CD4-positive, alpha-beta T cell (primary cell): Measurements from ENCODE around the gene SH3BGRL2. TPM values are rescaled to one million over a fixed set of nuclear protein-coding genes. Genes with fewer than 3 reads are reported as not detected.

Experiments used
- ATAC-seq: fragments of 200-7000 bp; cut with Tn5 transposase; one replicate; pipeline ENCODE4 v1.10.0; 2022; ENCODE audit warnings: mild to moderate bottlenecking; ENCODE audit not compliant: poor library complexity
- CTCF ChIA-PET: fragments of 350-600 bp; sonication (Branson Sonifier 250); formaldehyde crosslinking; loops from one replicate; lab custom pipeline; 2021; ENCODE audit warnings: antibody characterized with exemption, inconsistent platforms; lab: Charles Lee
- POLR2A ChIA-PET: fragments of 350-600 bp; sonication (Branson Sonifier 250); formaldehyde crosslinking; loops from one replicate; lab custom pipeline; 2021; ENCODE audit warnings: antibody characterized with exemption, inconsistent platforms; lab: Charles Lee
- DNase-seq, 14 experiments: peaks; one replicate each; pipeline ENCODE4 v3.0.0-alpha.2; 2013 to 2020; ENCODE audit warnings: mixed read lengths in 2 of 14
- H3K27ac ChIP-seq, 2 donors: one replicate each; pipeline versions ENCODE4 v1.5.1 to v1.7.0; 2013; ENCODE audit warnings: low read length in 2 of 2, low read depth in 1 of 2, mild to moderate bottlenecking in 1 of 2
- H3K27me3 ChIP-seq, 2 experiments: 1 replicate in 1 of 2; 2 replicates in 1 of 2; pipeline versions ENCODE4 v1.6.1 to v1.7.0; 2013; ENCODE audit warnings: low read length in 2 of 2, control low read depth in 1 of 2, mild to moderate bottlenecking in 1 of 2, moderate library complexity in 1 of 2; ENCODE audit not compliant: insufficient read depth in 2 of 2, control insufficient read depth in 1 of 2
- H3K36me3 ChIP-seq: one replicate; pipeline ENCODE4 v1.6.1; 2013; ENCODE audit warnings: low read length, control low read depth; ENCODE audit not compliant: insufficient read depth
- H3K4me1 ChIP-seq: one replicate; pipeline ENCODE4 v1.6.1; 2013; ENCODE audit warnings: low read length, control low read depth; ENCODE audit not compliant: insufficient read depth
- H3K4me3 ChIP-seq: one replicate; pipeline ENCODE4 v1.5.1; 2013; ENCODE audit warnings: mild to moderate bottlenecking, low read length, moderate library complexity
- H3K9me3 ChIP-seq, 2 experiments: 1 replicate in 1 of 2; 2 replicates in 1 of 2; pipeline versions ENCODE4 v1.6.1 to v1.7.0; 2013; ENCODE audit warnings: low read length in 2 of 2, mild to moderate bottlenecking in 2 of 2, control low read depth in 1 of 2, moderate library complexity in 1 of 2; ENCODE audit not compliant: control insufficient read depth in 1 of 2, insufficient read depth in 1 of 2
- H3K27ac Mint-ChIP-seq: one replicate; pipeline ENCODE4 v1.8.0; 2020; ENCODE audit warnings: mixed read lengths
- H3K27me3 Mint-ChIP-seq: one replicate; pipeline ENCODE4 v1.8.0; 2021; ENCODE audit warnings: mixed read lengths
- H3K36me3 Mint-ChIP-seq: one replicate; pipeline ENCODE4 v1.8.0; 2021; ENCODE audit warnings: low read depth, mixed read lengths
- H3K4me1 Mint-ChIP-seq: one replicate; pipeline ENCODE4 v1.8.0; 2021; ENCODE audit warnings: low read depth, mixed read lengths
- H3K4me3 Mint-ChIP-seq: one replicate; pipeline ENCODE4 v1.8.0; 2020; ENCODE audit warnings: mild to moderate bottlenecking, mixed read lengths
- H3K9me3 Mint-ChIP-seq: one replicate; pipeline ENCODE4 v1.8.0; 2020; ENCODE audit warnings: mixed read lengths
- intact Hi-C, 2 experiments: fragments of 100-400 bp; cut with DNase I in 1 of 2; cut with micrococcal nuclease in 1 of 2; formaldehyde crosslinking; loops; one replicate each; pipeline versions ENCODE4 v1.15.1 to v1.9.0; 2023 to 2025; cut with DNase I, micrococcal nuclease
- total RNA-seq, 174 experiments: library from RNA in 2 of 174; stranded (reverse) in 2 of 174; gene quantifications; one replicate each; pipeline ENCODE4 v1.2.3 and lab custom pipeline; 2021 to 2026
- TF ChIP-seq, protein P1 (sequence below): fragments of 200-600 bp; IDR thresholded peaks from one replicate; pipeline ENCODE4 v1.8.0; 2022; ENCODE audit warnings: antibody characterized with exemption, mild to moderate bottlenecking

The SH3BGRL2 gene
- total RNA-seq, 2 experiments from 2014 or later = 0.25 to 0.38 TPM

DNA sequence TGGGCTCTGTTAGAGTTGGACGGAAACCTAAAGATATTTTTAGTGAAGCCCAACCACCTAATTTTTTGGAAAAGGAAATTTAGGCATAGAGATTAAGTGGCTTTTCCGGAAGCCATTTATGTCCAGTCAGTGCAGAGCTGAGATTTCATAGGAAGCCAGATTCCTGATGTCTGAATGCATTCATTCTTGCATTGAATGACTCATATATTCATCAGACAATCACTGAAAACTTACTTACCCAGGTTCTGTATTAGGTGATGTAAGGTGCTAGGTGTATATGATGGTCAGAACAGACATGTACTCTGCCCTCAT lies 4.1 kb downstream of the SH3BGRL2 start:
- intact Hi-C loops = no loop called here
- H3K4me1 ChIP-seq = peaks cover 11% of the 10 kb centered on the region
- Mint-ChIP-seq H3K4me3 (no peak overlapping the region), H3K4me1 (peaks cover 8% of the 10 kb centered on the region), H3K27ac (no peak overlapping the region), H3K36me3 (no peaks in the 10 kb centered on the region), H3K9me3 (no peaks in the 10 kb centered on the region), H3K27me3 (peaks cover 62% of the 10 kb centered on the region)
- no peaks in the 10 kb centered on the region for H3K36me3 ChIP-seq
- DNase-seq = no peak
- TF ChIP-seq, protein P1, sequence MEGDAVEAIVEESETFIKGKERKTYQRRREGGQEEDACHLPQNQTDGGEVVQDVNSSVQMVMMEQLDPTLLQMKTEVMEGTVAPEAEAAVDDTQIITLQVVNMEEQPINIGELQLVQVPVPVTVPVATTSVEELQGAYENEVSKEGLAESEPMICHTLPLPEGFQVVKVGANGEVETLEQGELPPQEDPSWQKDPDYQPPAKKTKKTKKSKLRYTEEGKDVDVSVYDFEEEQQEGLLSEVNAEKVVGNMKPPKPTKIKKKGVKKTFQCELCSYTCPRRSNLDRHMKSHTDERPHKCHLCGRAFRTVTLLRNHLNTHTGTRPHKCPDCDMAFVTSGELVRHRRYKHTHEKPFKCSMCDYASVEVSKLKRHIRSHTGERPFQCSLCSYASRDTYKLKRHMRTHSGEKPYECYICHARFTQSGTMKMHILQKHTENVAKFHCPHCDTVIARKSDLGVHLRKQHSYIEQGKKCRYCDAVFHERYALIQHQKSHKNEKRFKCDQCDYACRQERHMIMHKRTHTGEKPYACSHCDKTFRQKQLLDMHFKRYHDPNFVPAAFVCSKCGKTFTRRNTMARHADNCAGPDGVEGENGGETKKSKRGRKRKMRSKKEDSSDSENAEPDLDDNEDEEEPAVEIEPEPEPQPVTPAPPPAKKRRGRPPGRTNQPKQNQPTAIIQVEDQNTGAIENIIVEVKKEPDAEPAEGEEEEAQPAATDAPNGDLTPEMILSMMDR = no peak
- POLR2A ChIA-PET = no interaction called here
- H3K27ac ChIP-seq = no peak overlapping the region
- CTCF ChIA-PET = no interaction called here
- no peak overlapping the region for H3K4me3 ChIP-seq
- no peak for ATAC-seq
- peaks cover 0 to 9% of the 10 kb centered on the region in 2 experiments for H3K9me3 ChIP-seq
- peaks cover 22 to 50% of the 10 kb centered on the region in 2 experiments for H3K27me3 ChIP-seq

DNA sequence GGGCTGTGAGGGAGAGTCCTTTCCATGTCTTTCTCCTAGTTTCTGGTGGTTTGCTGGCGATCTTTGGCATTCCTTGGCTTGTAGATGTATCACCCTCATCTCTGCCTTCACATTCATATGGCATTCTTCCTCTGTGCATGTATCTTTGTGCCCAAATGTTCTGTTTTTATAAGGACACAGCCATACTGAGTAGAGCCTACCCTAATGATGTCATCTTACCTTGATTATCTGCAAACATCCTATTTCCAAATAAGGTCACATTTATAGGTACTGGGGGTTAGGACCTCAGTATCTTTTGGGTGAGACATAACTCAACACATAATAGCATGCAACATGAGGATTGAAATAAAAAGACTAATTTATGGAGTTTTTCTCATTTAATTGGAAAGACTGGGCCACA lies 5.5 kb downstream of the SH3BGRL2 start:
- no peak for DNase-seq
- intact Hi-C loops = no loop called here
- CTCF ChIA-PET = no interaction called here
- H3K36me3 ChIP-seq = no peaks in the 10 kb centered on the region
- H3K9me3 Mint-ChIP-seq = no peaks in the 10 kb centered on the region
- H3K27me3 Mint-ChIP-seq = peaks cover 51% of the 10 kb centered on the region
- H3K4me3 ChIP-seq = no peak overlapping the region
- POLR2A ChIA-PET = no interaction called here
- H3K36me3 Mint-ChIP-seq = no peaks in the 10 kb centered on the region
- H3K27me3 ChIP-seq = peaks cover 8 to 37% of the 10 kb centered on the region in 2 experiments
- H3K4me1 ChIP-seq = peaks cover 1% of the 10 kb centered on the region
- H3K4me3 Mint-ChIP-seq = no peak overlapping the region
- no peaks in the 10 kb centered on the region for H3K4me1 Mint-ChIP-seq
- H3K27ac ChIP-seq = no peak overlapping the region
- H3K27ac Mint-ChIP-seq = no peak overlapping the region
- no peak for ATAC-seq
- no peaks in the 10 kb centered on the region for H3K9me3 ChIP-seq
- TF ChIP-seq, protein P1 = no peak

DNA sequence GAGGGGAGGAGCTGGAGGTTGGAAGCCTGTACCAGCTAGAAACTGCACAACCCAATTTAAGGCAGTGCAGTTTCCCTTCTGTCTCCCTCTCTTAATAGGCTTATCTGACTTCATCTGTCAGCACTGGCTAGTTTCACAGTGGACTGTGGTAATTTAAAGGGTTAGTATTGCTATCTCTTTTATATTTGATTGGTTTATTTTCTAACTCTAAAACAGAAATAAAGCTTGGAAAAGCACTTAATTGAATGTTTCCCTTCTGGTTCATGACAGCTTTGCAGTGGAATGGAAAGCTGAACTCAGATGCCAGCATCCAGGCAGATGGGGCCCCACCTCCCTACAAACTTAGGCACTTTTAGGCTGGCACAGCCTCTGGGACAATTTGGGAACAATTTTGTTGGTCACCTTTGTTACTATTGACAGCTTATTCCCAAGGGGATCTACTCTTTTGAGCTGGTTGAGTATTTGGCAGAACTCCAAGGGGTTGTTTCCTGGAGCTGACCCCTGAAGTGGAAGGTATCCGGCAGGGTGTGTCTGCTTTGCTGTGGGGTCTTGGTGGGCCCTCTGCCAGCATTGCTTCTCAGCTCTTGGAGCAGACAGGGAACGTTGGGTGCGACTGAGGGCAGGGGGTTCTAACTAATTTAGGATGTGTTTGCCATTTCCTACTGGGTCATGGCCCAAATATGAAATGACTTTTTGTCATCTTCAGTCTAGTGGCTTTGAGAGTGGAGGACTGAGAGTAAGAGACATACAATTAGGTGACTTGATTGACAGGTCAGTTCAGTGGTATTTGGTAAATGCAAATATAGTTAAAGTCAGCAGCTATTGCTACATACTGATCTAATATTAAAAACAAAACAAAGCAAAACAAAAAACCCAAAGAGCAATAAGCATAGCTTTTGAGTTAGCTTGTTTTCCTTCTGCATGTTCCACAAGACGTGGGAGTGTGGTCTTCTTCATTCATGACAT lies 9.3 kb downstream of the SH3BGRL2 start:
- Histone ChIP-seq H3K36me3 (no peaks in the 10 kb centered on the region), H3K27ac (no peak overlapping the region), H3K4me3 (no peak overlapping the region), H3K9me3 (no peaks in the 10 kb centered on the region), H3K27me3 (peaks cover 0 to 6% of the 10 kb centered on the region in 2 experiments), H3K4me1 (no peaks in the 10 kb centered on the region)
- POLR2A ChIA-PET = interaction anchor here (0.9 kb wide), 2 partner anchors 8 kb away, joined by 3 read pairs; no protein-coding TSS in a partner anchor
- peaks cover 16% of the 10 kb centered on the region for H3K27me3 Mint-ChIP-seq
- ATAC-seq = no peak
- H3K36me3 Mint-ChIP-seq = no peaks in the 10 kb centered on the region
- CTCF ChIA-PET = interaction anchor here (0.9 kb wide), 1 partner anchor 9 kb away, joined by 3 read pairs; no protein-coding TSS in a partner anchor
- H3K9me3 Mint-ChIP-seq = no peaks in the 10 kb centered on the region
- DNase-seq = no peak
- no peaks in the 10 kb centered on the region for H3K4me1 Mint-ChIP-seq
- H3K4me3 Mint-ChIP-seq = no peak overlapping the region
- TF ChIP-seq, protein P1 = no peak
- H3K27ac Mint-ChIP-seq = no peak overlapping the region
- intact Hi-C loops = loop anchor here in 1 of 2 experiments (5.0 to 10.0 kb wide), 2 partner anchors 37 to 174 kb away; no protein-coding TSS in a partner anchor
